Mononuclear cell (primary cell): ENCODE results near the gene CCDC126. TPM values are rescaled to one million over a fixed set of nuclear protein-coding genes. Genes with fewer than 3 reads are reported as not detected.

Experiments
- total RNA-seq: library from RNA; depleted of rRNA; stranded (reverse); fragments of >200 nt; gene quantifications from one replicate; pipeline ENCODE4 v1.2.3, GENCODE V29; 2012

CCDC126 gene
- total RNA-seq, 1 donor, result 32.5 TPM

Other genes starting within 250 kb of the CCDC126 start
- 13.7 TPM for gene IGF2BP3, start 126.9 kb upstream of the CCDC126 start, total RNA-seq
- gene TRA2A, start 65.4 kb upstream of the CCDC126 start, total RNA-seq, result 101 TPM
- 4.4 TPM for gene FAM221A, start 82.8 kb downstream of the CCDC126 start, total RNA-seq
- 0.52 TPM for gene STK31, start 112.8 kb downstream of the CCDC126 start, total RNA-seq